CD4-positive, alpha-beta T cell treated with Interleukin-4 for 4 hours (primary cell): Measurements from ENCODE around the gene KANK4.
"Not testable (repeated sequence)": the region's sequence is repeated elsewhere in the genome, so short reads cannot be mapped to it uniquely, and the experiment has no call there.

Experiments
- DNase-seq: peaks from one replicate; pipeline ENCODE4 v3.0.0-alpha.2; 2020

The KANK4 gene

DNA sequence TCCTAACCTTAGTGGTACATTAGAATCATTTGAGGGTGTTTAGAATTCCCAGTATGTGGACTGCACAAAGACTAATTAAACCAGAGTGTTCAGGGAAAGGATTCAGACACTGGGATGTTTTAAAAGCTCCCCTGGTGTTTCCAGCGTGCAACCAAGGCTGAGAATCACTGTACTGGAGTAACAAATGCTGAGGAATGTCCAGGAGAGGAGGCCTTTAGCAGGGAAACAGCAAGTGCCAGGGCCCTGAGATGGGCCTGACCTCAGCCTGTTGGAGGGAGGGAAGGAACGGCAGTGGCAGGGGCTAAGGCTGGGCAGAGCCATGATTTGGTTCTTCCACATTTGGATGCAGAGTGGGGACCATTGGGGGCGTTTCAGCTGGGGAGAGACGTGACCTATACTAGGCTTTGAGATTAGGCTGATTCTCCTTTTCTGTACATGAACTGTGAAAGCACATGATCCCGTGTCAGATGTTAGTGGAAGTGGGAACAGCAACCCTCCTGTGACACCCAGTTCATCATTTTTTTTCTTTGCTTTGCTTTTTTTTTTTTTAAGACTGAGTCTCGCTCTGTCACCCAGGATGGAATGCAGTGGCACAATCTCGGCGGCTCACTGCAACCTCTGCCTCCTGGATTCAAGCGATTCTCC lies 49.3 kb downstream of the KANK4 start:
- DNase-seq = no peak

- DNase-seq = no peak
Measured at GRCh38 chr1:62269439-62269838, 49.8 kb downstream of the KANK4 start.

GRCh38 chr1:62268315-62268714 lies 50.9 kb downstream of the KANK4 start:
- DNase-seq = no peak

DNA sequence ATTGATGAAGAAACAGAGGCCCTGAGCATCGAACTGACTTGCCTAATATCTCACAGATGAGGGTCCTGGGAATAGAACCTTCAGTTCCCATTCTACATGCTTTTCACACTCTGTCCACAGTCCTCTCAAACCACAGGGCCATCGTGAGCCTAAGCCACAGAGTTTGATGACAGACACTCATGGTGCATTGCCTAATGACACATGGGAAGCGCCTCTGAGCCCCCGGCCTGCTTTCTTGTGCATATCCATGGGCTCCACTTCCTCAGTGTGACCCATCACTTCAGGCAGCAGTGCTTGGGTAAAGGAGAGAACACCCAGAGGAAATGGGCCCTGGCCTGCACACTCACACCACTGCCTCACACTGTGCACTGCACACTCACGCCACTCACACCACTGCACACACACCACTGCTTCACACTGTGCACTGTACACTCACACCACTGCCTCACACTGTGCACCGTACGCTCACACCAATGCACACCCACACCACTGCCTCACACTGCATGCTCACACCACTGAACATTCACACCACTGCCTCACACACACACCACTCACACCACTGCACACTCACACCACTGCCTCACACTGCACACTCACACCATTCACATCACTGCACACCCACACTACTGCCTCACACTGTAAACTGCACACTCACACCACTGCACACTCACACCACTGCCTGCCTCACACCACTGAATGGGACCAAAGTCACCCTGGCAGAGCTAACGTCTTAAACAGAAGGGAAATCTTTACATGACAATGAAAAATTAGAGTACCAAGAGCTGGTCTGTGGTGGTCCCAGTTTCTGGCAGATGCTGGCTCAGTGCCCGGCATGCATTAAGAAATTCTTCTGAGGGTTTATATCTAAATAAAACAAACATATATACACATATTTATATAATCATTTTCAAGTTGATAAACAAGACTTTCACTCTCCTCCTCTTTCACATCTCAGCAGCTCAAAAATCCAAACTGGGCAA lies 53.0 kb downstream of the KANK4 start:
- no peak for DNase-seq

GRCh38 chr1:62263814-62264353 lies 55.4 kb downstream of the KANK4 start:
- no peak for DNase-seq

- no peak for DNase-seq
Measured at GRCh38 chr1:62263006-62263813, 56.0 kb downstream of the KANK4 start.

DNA sequence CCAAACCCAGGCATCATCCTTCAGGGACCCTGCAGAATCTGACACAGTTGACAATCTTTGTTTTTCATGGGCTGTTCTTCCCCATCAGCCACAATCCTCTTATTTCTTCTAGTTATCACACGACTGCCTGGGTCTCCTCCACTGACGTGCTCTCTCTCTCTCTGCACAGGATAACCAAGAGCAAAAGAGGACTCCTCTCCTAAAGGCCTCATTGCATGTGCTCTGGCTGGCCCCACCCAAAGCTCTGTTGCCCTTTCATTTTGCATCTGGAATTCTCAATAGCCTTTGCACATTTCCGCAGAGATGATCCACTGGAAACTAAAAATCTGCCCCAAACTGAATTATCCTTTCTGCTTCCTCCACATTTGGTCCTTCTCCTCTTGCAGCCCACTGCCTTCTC lies 58.5 kb downstream of the KANK4 start:
- DNase-seq = no peak

GRCh38 chr1:62259551-62259950 lies 59.7 kb downstream of the KANK4 start:
- DNase-seq = no peak

GRCh38 chr1:62250126-62250726 lies 69.0 kb downstream of the KANK4 start:
- no peak for DNase-seq

DNA sequence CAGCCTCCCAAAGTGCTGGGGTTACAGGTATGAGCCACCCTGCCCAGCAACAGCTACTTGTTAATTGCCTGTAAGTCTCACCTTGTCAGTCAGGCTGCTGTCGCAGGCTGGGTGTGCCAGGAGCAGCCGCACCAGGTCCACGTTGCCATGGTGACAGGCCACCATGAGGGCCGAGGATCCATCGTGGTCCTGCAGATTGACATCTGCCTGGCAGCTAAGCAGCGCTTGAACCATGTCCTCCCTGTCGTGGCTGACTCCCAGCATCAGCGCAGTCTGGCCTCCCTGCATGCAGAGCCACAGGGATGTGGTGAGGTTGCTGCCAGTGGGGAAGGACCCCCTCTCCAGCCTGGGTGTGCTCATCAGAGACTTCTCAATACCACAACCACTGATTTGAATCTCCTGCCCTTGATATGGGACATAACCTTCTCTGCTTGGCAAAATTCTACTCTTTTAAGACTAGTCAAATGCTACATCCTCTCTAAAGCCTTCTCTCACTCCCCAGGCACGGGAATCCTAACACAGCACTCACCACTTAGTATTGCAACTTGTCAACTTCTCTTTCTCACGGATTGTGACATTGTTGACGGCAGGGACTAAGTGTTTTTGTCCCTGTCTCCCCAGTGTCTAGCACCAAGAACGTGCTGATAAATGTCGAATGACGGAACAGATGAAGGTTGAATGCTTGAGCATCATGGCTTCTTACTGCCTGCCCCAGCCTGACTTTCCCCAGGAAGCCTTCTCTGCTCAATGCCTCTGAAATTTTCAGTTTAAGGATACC lies 71.7 kb downstream of the KANK4 start:
- no peak for DNase-seq

GRCh38 chr1:62245201-62245600 lies 74.0 kb downstream of the KANK4 start:
- DNase-seq = no peak

DNA sequence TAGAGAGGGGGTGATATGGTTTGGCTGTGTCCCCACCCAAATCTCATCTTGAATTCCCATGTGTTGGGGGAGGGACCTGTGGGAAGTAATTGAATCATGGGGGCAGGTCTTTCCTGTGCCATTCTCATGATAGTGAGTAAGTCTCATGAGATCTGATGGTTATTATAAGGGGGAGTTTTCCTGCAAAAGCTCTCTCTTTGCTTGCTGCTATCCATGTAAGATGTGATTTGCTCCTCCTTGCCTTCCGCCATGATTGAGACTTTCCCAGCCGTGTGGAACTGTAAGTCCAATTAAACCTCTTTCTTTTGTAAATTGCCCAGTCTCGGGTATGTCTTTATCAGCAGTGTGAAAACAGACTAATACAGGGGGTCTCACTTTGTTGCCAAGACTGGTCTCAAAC lies 74.9 kb downstream of the KANK4 start:
- DNase-seq = not testable (repeated sequence)

GRCh38 chr1:62241371-62242131 lies 77.7 kb downstream of the KANK4 start:
- DNase-seq = no peak

DNA sequence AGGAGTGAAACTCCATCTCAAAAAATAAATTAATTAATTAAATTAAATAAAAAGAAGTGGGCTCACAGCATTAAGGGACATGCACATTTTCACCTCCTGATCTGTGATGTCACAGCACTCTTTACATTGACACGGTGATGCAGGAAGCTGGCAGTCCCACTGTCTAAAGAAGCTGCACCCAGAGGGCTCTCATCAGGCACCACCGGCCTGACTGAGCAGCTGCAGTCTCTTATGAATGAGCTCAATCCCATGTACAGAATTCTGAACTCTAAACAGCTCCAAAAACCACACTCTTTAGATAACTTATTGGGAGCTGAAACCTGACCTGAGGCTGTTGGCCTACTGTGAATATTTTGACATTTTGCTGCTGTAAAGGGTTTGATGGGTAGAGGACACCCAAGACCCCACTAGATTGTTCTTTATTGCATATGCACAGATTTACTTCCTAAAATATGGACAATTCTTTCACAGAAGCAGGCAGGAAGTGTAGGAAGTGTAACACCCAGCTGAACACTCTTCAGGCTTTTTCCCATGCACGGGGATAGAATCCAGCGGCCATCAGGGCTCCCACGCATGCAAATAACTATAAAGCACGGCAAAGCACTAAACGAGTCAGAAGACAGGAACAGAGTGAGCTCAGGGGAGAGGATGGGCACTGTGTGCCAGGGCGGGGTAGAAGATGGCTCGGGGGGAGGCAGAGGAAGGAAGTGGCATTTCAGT lies 78.4 kb downstream of the KANK4 start:
- no peak for DNase-seq

- not testable (repeated sequence) for DNase-seq
Measured at GRCh38 chr1:62239652-62240403, 79.4 kb downstream of the KANK4 start.

DNA sequence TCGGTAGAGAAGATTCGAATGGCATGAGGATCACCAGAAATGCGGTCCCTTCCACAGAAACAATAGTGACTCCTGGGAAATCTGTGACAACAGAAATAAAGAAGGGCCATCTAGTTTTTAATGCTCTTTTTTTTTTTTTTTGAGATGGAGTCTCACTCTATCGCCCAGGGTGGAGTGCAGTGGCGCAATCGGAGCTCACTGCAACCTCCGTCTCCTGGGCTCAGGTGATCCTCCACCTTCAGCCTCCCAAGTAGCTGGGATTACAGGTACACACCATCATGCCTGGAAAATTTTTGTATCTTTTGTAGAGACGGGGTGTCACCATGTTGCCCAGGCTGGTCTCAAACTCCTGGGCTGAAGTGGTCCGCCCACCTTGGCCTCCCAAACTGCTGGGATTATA lies 80.7 kb downstream of the KANK4 start:
- no peak for DNase-seq

GRCh38 chr1:62237950-62238374 lies 81.3 kb downstream of the KANK4 start:
- DNase-seq = no peak

DNA sequence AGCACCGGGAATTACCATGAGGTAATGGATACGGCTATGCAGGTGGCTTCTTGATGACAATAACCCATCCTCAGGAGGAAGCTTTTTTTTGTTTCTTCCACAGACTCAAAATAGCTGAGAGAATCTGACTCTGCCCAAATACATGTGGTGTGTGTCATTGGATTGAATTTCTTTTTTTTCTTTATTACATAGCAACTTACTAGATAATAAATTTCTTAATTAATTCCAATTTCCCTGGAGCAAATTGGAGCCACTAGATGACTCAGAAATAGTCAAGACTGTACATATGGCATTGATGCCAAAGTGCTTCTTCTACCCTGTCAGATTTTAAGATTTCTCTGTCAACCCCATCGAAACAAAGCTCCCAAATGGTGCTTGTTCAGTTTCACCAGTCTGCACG lies 81.9 kb downstream of the KANK4 start:
- DNase-seq = no peak

GRCh38 chr1:62235576-62235975 lies 83.7 kb downstream of the KANK4 start:
- DNase-seq = no peak

DNA sequence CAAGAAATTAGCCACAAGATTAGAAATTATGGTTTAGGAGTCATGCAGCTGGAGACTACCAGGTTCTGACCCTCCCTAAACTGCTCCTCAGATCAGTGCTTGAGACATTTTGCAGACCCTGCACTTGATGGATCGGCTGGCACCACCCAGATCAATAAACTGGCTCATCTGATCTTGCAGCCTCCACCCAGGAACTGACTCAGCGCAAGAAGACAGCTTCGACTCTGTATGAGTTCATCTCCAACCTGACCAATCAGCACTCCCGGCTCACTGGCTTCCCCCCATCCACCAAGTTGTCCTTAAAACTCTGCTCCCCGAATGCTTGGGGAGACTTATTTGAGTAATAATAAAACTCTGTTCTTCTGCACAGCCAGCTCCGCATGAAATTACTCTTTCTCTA lies 84.5 kb downstream of the KANK4 start:
- DNase-seq = no peak
